ENCODE data around the gene PDGFC. TPM values are rescaled to one million over a fixed set of nuclear protein-coding genes. Genes with fewer than 3 reads are reported as not detected.

Gene PDGFC
- total RNA-seq, 1 experiment from 2014 or later: 4.5 TPM

- TF ChIP-seq CTCF (conservative IDR thresholded peaks at IDR 0.05): no peak
- no peak overlapping the region for H3K27ac ChIP-seq (ENCODE audit: insufficient read length, low read depth, low read length)
- no peak overlapping the region for H3K4me2 ChIP-seq (ENCODE audit: insufficient read depth, insufficient read length, low read length)
Observed at GRCh38 chr4:156931267-156931666, 40.3 kb downstream of the PDGFC start.

More at GRCh38 chr4:156931267-156931666, 40.3 kb downstream of the PDGFC start:
- Histone ChIP-seq H3K27me3 (ENCODE audit: insufficient read depth, low read length) (no peaks in the 10 kb centered on the region), H3T11ph (ENCODE audit: low read length) (no peak overlapping the region), H2BK20ac (ENCODE audit: low read depth, low read length, poor library complexity, severe bottlenecking) (no peak overlapping the region), H3K79me1 (ENCODE audit: insufficient read depth, low read depth, low read length, poor library complexity, severe bottlenecking) (no peaks in the 10 kb centered on the region), H2BK15ac (ENCODE audit: low read depth, low read length) (no peak overlapping the region), H4K20me1 (ENCODE audit: control insufficient read depth, insufficient read depth, insufficient read length) (no peaks in the 10 kb centered on the region), H3K4ac (ENCODE audit: low read depth, low read length) (no peak overlapping the region), H3K23ac (ENCODE audit: insufficient read length, low read depth, low read length) (no peak overlapping the region), H3K18ac (ENCODE audit: insufficient read length, low read depth, low read length) (no peak overlapping the region), H2BK120ac (ENCODE audit: low read depth, low read length, poor library complexity, severe bottlenecking) (no peak overlapping the region), H4K8ac (replicated peaks; ENCODE audit: insufficient read length, low read depth, low read length) (no peak overlapping the region), H2BK12ac (ENCODE audit: insufficient read length, low read depth, low read length) (no peak overlapping the region), H2BK5ac (ENCODE audit: insufficient read length, low read length) (no peak overlapping the region), H3K79me2 (ENCODE audit: insufficient read depth, low read length) (no peaks in the 10 kb centered on the region), H3K14ac (ENCODE audit: insufficient read depth, low read length) (no peak overlapping the region), H3K23me2 (ENCODE audit: insufficient read length, low read depth, low read length, poor library complexity, severe bottlenecking) (no peaks in the 10 kb centered on the region), H4K91ac (ENCODE audit: insufficient read length, low read depth, low read length) (no peak overlapping the region), H3K56ac (ENCODE audit: insufficient read length, low read depth, low read length) (no peak overlapping the region), H2AFZ (ENCODE audit: low read length) (no peak overlapping the region), H3K9ac (ENCODE audit: extremely low read depth, insufficient read length, low read length) (no peak overlapping the region), H2AK5ac (ENCODE audit: insufficient read length, low read length) (no peak overlapping the region), H4K5ac (ENCODE audit: insufficient read length, low read depth, low read length) (no peak overlapping the region), H3K9me3 (ENCODE audit: control insufficient read depth, low read depth, low read length) (no peaks in the 10 kb centered on the region), H3K4me1 (ENCODE audit: insufficient read depth, low read length) (no peaks in the 10 kb centered on the region)
- no peak overlapping the region for H3K27ac Mint-ChIP-seq
- no peaks in the 10 kb centered on the region for H3K27me3 Mint-ChIP-seq (ENCODE audit: low read depth)
- H3K4me3 Mint-ChIP-seq: no peak overlapping the region
- H3K9me3 Mint-ChIP-seq: peaks cover 0 to 6% of the 10 kb centered on the region in 2 experiments; a peak in 3 of 5 replicates
- H3K4me1 Mint-ChIP-seq: peaks cover 0 to 3% of the 10 kb centered on the region in 2 experiments; a peak in 1 of 4 replicates
- DNase-seq: no peak
- peaks cover 0 to 6% (median 0%) of the 10 kb centered on the region in 3 experiments; a peak in 4 of 7 replicates for H3K36me3 Mint-ChIP-seq (ENCODE audit: insufficient read depth in 1 of 3, low read depth in 3 of 3)
- WGBS (ENCODE audit: extremely low coverage, insufficient read length, low lambda C conversion rate): no CpG with 5 or more reads among the region's 2 CpGs
